Bronchial epithelial cell (primary cell): ENCODE results near the gene GLUL. TPM values are rescaled to one million over a fixed set of nuclear protein-coding genes. Genes with fewer than 3 reads are reported as not detected.

Experiments
- DNase-seq: peaks from one replicate; pipeline ENCODE4 v3.0.0-alpha.2; 2010; ENCODE audit warnings: low read depth
- FAIRE-seq: peaks from 2 replicates; lab custom pipeline; 2011; peaks lifted over from hg19 to GRCh38; lab: Jason Lieb, UNC
- H3K27me3 ChIP-seq: 2 replicates; pipeline ENCODE4 v1.5.1; 2011; ENCODE audit warnings: low read length; ENCODE audit not compliant: control insufficient read depth, insufficient read depth
- H3K36me3 ChIP-seq: 2 replicates; pipeline ENCODE4 v1.5.1; 2011; ENCODE audit warnings: low read length; ENCODE audit not compliant: control insufficient read depth, insufficient read depth
- H3K4me3 ChIP-seq: 2 replicates; pipeline ENCODE4 v1.5.1; 2011; ENCODE audit warnings: mild to moderate bottlenecking, low read depth, low read length, control low read depth
- total RNA-seq: library from RNA; depleted of rRNA; stranded (reverse); fragments of >200 nt; gene quantifications from 2 replicates; pipeline ENCODE4 v1.2.1, GENCODE V29; 2014
- TF ChIP-seq, protein P1 (sequence below): IDR thresholded peaks from 2 replicates; pipeline ENCODE4 v1.5.1; 2011; ENCODE audit warnings: mild to moderate bottlenecking, moderate library complexity, low read length, control low read depth, inconsistent platforms; ENCODE audit not compliant: insufficient read depth, severe bottlenecking

GLUL gene
- total RNA-seq, 1 donor from 2014 or later: 344 TPM

DNA sequence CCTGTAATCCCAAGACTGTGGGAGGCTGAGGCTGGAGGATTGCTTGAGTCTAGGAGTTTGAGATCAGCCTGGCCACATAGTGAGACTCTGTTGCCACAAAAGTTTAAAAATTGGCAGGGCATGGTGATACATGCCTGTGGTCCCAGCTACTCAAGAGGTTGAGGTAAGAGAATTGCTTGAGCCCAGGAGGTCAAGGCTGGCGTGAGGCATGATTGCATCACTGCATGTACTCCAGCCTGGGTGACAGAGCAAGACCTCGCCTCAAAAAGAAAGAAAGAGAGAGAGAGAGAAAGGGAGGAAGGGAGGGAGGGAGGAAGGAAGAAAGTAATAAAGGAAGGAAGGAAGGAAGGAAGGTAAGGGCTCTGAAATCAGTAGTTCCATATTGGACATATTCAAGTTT is 25.0 kb downstream of the GLUL start:
- H3K4me3 ChIP-seq: no peak overlapping the region
- no peak for FAIRE-seq
- no peaks in the 10 kb centered on the region for H3K36me3 ChIP-seq
- DNase-seq: no peak
- TF ChIP-seq, protein P1, sequence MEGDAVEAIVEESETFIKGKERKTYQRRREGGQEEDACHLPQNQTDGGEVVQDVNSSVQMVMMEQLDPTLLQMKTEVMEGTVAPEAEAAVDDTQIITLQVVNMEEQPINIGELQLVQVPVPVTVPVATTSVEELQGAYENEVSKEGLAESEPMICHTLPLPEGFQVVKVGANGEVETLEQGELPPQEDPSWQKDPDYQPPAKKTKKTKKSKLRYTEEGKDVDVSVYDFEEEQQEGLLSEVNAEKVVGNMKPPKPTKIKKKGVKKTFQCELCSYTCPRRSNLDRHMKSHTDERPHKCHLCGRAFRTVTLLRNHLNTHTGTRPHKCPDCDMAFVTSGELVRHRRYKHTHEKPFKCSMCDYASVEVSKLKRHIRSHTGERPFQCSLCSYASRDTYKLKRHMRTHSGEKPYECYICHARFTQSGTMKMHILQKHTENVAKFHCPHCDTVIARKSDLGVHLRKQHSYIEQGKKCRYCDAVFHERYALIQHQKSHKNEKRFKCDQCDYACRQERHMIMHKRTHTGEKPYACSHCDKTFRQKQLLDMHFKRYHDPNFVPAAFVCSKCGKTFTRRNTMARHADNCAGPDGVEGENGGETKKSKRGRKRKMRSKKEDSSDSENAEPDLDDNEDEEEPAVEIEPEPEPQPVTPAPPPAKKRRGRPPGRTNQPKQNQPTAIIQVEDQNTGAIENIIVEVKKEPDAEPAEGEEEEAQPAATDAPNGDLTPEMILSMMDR: no peak
- H3K27me3 ChIP-seq: peaks cover 2% of the 10 kb centered on the region

DNA sequence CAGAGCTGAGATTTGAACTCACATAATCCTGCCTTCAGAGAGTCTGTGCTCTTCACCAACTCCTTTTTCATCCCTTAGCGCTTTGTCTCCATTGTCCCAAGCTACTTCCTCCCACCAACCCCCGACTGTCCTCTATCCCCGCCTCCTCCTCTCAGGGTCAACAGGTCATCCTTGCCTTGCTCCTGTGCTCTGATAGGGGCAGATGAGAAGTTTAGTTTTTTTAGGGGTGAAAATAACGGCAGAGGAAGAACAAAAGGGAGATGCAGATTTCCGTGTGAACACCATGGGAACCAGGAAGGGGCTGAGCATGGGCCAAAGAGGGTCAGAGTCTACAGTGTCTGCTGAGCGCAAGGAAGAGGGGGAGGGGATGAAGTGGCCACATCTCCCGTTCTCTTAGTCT is 31.9 kb downstream of the GLUL start:
- FAIRE-seq: no peak

DNA sequence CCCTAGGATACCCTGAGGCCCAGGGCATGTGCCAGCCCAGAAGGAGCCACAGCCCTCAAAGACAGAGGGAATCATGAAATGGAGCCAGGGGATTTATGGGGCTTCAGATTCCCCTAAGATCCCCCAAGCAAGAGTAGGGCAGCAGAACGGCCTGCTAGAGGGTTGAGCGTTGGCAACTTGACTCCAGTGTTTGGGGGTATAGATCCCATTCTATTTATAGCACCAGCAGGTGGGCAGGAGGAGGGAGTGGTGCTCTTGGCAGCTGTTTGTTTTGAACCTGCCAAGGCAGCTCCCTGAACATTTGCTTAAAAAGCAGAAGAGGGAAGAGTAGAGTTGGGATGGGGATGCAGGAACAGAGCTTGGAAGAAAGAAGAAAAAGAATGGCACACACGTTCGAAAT is 33.7 kb downstream of the GLUL start:
- TF ChIP-seq, protein P1: no peak
- Histone ChIP-seq H3K27me3 (no peaks in the 10 kb centered on the region), H3K4me3 (no peak overlapping the region), H3K36me3 (no peaks in the 10 kb centered on the region)
- DNase-seq (no peak), FAIRE-seq (no peak)

More for the DNA sequence above, 31.9 kb downstream of the GLUL start:
- no peak for DNase-seq
- no peak overlapping the region for H3K4me3 ChIP-seq
- no peaks in the 10 kb centered on the region for H3K27me3 ChIP-seq
- H3K36me3 ChIP-seq: no peaks in the 10 kb centered on the region
- TF ChIP-seq, protein P1: no peak

DNA sequence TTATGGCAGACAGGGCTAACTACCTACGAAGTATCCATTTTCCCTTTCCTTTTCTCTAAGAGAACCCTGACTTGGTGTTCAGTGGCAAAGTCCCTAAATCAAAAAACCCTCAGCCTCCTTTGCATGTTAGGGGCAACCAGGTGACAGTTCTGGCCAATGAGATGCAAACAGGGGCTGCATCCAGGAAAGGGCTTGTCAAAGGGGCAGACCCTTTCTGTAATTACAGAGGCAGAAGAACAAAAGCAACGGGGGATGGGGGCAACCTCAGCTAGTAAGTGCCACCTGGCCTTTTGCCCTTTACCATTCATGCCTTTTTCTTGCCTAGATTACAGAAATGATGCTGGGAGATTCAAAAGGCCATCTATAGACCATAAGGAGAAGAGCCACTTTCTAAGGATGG is 34.4 kb downstream of the GLUL start:
- FAIRE-seq (no peak), DNase-seq (no peak)
- no peaks in the 10 kb centered on the region for H3K27me3 ChIP-seq
- H3K36me3 ChIP-seq: no peaks in the 10 kb centered on the region
- TF ChIP-seq, protein P1: no peak
- no peak overlapping the region for H3K4me3 ChIP-seq

DNA sequence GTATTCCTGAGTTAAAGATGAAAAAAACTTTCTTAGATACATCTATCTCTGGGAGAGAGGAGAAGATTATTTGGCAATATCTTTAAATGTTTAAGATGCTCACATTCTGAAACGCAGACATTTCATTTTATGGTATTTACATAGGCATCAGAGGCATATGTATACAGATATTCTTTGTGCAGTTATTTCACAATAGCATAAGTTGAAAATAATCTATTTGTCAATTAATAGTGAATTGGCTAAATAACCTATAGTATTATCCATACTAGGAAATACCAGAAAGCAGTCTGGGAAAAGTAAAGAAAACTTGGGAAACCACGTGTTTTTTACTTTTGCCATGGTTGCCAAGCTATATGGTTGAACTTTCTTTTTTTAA is 35.9 kb downstream of the GLUL start:
- no peak for DNase-seq
- no peaks in the 10 kb centered on the region for H3K27me3 ChIP-seq
- no peaks in the 10 kb centered on the region for H3K36me3 ChIP-seq
- no peak for FAIRE-seq
- no peak overlapping the region for H3K4me3 ChIP-seq
- TF ChIP-seq, protein P1: no peak

DNA sequence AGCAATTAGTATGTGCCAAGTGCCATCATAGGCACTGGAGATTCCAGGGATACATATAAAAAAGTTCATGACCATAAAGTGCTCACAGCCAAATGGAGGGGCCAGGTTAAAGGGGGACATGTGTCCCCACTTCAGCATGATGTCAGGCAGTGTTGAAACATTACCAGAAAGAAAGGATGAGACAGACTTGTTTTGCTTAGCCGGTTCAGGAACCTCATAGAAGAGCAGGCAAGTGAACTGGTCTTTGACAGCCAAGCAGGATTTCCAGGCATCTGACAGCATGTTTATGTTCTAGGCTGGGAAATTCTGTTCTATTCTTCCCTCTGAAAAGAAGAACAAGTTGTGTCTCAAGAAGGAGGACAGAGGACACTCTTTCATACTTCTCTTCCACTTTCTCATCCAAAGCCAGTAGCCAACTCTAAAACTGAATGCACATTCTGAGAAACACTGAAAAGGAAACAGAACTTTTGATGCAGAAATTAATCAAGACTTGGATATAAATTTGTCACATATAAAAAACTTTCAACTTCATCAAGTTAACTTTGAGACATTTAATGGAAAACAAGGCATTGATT is 39.7 kb downstream of the GLUL start:
- FAIRE-seq: no peak

More for the DNA sequence above, 39.7 kb downstream of the GLUL start:
- TF ChIP-seq, protein P1: no peak
- Histone ChIP-seq H3K27me3 (no peaks in the 10 kb centered on the region), H3K4me3 (no peak overlapping the region), H3K36me3 (no peaks in the 10 kb centered on the region)
- no peak for DNase-seq
